Esophagus squamous epithelium (tissue), 5 donors: ENCODE measurements around the gene TTC39A. TPM values are rescaled to one million over a fixed set of nuclear protein-coding genes. Genes with fewer than 3 reads are reported as not detected.

Source experiments
- DNase-seq: peaks from one replicate; lab custom pipeline; 2025; lab: John Stamatoyannopoulos, UW
- H3K27ac ChIP-seq, 4 donors: fragments of 200-600 bp; sonication (generic); one replicate each; pipeline ENCODE4 v1.5.1; 2016 to 2019; ENCODE audit warnings: mild to moderate bottlenecking in 1 of 4
- H3K27me3 ChIP-seq, 4 donors: fragments of 200-600 bp; sonication (generic); 1 replicate in 3 of 4; 2 replicates in 1 of 4; pipeline versions ENCODE4 v1.5.1 to v1.6.0; 2017 to 2021; ENCODE audit warnings: antibody characterized with exemption in 1 of 4
- H3K36me3 ChIP-seq, 3 donors: fragments of 200-600 bp; sonication (generic); one replicate each; pipeline ENCODE4 v1.5.1; 2016 to 2019
- H3K4me1 ChIP-seq, 3 donors: fragments of 200-600 bp; sonication (generic); one replicate each; pipeline ENCODE4 v1.5.1; 2017 to 2019
- H3K4me3 ChIP-seq, 4 donors: fragments of 200-600 bp; sonication (generic); 1 replicate in 3 of 4; 2 replicates in 1 of 4; pipeline ENCODE4 v1.5.1; 2016 to 2019; ENCODE audit warnings: mild to moderate bottlenecking in 2 of 4, moderate library complexity in 1 of 4
- H3K9me3 ChIP-seq, 3 donors: fragments of 200-600 bp; sonication (generic); one replicate each; pipeline ENCODE4 v1.5.1; 2016 to 2019
- POLR2A ChIP-seq, 4 donors: fragments of 450-650 bp; IDR thresholded peaks; one replicate each; pipeline ENCODE4 v1.6.1; 2017; ENCODE audit warnings: antibody characterized with exemption in 4 of 4, mild to moderate bottlenecking in 4 of 4, moderate library complexity in 3 of 4
- WGBS, 2 donors: methylation state at CpG; one replicate each; pipeline ENCODE4 v1.1.5; 2018; 5-methylcytosine and 5-hydroxymethylcytosine counted together
- intact Hi-C: fragments of 100-400 bp; cut with DNase I; formaldehyde crosslinking; loops from one replicate; pipeline ENCODE4 v1.15.0; 2022
- total RNA-seq, 4 donors: library from RNA; depleted of rRNA; stranded (reverse); fragments of >200 nt; gene quantifications; one replicate each; pipeline ENCODE4 v1.1.0, GENCODE V29; 2016
- TF ChIP-seq, protein P1 (sequence below), 6 experiments: fragments of 450-650 bp in 4 of 6; fragments of 200-600 bp in 2 of 6; sonication (generic) in 2 of 6; IDR thresholded peaks; one replicate each; pipeline ENCODE4 v1.5.1; 2016 to 2019; ENCODE audit warnings: antibody characterized with exemption in 6 of 6, mild to moderate bottlenecking in 4 of 6, moderate library complexity in 4 of 6
- donor health status: DM: yes; HTN: yes; CAD: no.

TTC39A gene
- total RNA-seq, 4 donors from 2014 or later = 16.4 to 60.9 (median 48.8) TPM

DNA sequence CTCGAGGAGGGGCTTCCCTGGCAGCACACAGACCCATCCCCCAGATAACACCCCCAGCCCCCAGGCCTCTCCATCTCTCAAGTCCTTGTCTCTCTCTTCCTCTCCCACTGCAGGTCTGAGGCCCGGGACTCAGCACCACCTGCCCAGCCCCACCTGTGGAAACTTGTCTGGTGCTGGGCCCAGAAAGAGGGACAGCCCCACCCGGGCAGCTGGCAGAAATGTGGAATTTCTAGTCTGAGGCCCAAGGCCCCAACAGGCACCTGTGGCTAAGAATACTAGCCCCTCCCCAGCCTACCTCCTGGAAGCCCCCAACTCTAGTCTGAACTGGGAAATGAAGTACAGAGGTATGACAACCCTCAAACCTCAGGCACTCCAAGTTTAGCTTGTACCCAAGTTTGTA, 15.4 kb downstream of the TTC39A start:
- DNase-seq = no peak
- TF ChIP-seq POLR2A (IDR thresholded peaks at IDR 0.05) = no peak
- TF ChIP-seq, protein P1, sequence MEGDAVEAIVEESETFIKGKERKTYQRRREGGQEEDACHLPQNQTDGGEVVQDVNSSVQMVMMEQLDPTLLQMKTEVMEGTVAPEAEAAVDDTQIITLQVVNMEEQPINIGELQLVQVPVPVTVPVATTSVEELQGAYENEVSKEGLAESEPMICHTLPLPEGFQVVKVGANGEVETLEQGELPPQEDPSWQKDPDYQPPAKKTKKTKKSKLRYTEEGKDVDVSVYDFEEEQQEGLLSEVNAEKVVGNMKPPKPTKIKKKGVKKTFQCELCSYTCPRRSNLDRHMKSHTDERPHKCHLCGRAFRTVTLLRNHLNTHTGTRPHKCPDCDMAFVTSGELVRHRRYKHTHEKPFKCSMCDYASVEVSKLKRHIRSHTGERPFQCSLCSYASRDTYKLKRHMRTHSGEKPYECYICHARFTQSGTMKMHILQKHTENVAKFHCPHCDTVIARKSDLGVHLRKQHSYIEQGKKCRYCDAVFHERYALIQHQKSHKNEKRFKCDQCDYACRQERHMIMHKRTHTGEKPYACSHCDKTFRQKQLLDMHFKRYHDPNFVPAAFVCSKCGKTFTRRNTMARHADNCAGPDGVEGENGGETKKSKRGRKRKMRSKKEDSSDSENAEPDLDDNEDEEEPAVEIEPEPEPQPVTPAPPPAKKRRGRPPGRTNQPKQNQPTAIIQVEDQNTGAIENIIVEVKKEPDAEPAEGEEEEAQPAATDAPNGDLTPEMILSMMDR (IDR thresholded peaks at IDR 0.05) = no peak
- intact Hi-C loops = no loop called here
- peaks cover 21 to 39% (median 29%) of the 10 kb centered on the region in 3 donors for H3K4me1 ChIP-seq
- peak overlapping the region; percentile 83 to 90 (median 88) for H3K27ac ChIP-seq
- WGBS, 2 donors = 30 to 49% methylated on average over 2 to 3 of the region's 3 CpGs
- H3K9me3 ChIP-seq = no peaks in the 10 kb centered on the region
- no peak overlapping the region for H3K4me3 ChIP-seq
- peaks cover 0 to 11% (median 0%) of the 10 kb centered on the region in 3 donors for H3K36me3 ChIP-seq
- H3K27me3 ChIP-seq = no peaks in the 10 kb centered on the region

- Histone ChIP-seq H3K27ac (peak overlapping the region; percentile 83 to 90 (median 88)), H3K27me3 (no peaks in the 10 kb centered on the region), H3K4me1 (peaks cover 21 to 39% (median 29%) of the 10 kb centered on the region in 3 donors), H3K9me3 (no peaks in the 10 kb centered on the region), H3K36me3 (peaks cover 0 to 11% (median 0%) of the 10 kb centered on the region in 3 donors), H3K4me3 (peak overlapping the region in 1 of 4 donors; percentile 1)
- intact Hi-C loops = no loop called here
- TF ChIP-seq, protein P1 (IDR thresholded peaks at IDR 0.05) = no peak
- 36 to 46% methylated on average over 9 to 11 of the region's 12 CpGs for WGBS, 2 donors
- no peak for DNase-seq
Measured at GRCh38 chr1:51313961-51314777, 16.2 kb downstream of the TTC39A start.

GRCh38 chr1:51313268-51313852, 17.0 kb downstream of the TTC39A start:
- no peaks in the 10 kb centered on the region for H3K9me3 ChIP-seq
- TF ChIP-seq, protein P1 (IDR thresholded peaks at IDR 0.05) = peak in 1 of 6 experiments; percentile 29
- TF ChIP-seq POLR2A (IDR thresholded peaks at IDR 0.05) = no peak
- 90 to 92% methylated on average over 5 of the region's 5 CpGs for WGBS, 2 donors
- intact Hi-C loops = no loop called here
- peak overlapping the region; percentile 83 to 90 (median 88) for H3K27ac ChIP-seq
- H3K4me1 ChIP-seq = peaks cover 21 to 39% (median 29%) of the 10 kb centered on the region in 3 donors
- H3K4me3 ChIP-seq = no peak overlapping the region
- H3K36me3 ChIP-seq = peaks cover 0 to 11% (median 0%) of the 10 kb centered on the region in 3 donors
- no peak for DNase-seq
- no peaks in the 10 kb centered on the region for H3K27me3 ChIP-seq

DNA sequence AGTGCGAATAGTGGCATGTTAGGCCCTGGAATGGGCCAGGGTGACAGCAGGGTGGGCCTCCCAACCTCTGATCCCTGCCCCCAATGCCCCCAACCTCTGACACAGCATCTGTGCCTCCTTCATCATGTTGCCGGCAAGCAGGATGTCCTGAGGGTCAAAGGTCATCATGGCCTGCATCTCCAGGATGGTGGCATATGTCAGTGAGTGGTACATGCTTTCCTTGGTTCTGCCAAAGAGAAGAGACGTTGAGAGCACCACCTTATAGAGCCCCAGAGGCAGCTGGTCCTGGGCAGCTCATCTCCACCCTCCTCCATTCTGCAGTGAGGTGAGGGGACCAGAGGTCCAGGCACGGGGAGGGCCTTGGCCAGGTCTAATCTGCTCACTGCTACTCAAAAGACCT, 17.6 kb downstream of the TTC39A start:
- TF ChIP-seq POLR2A (IDR thresholded peaks at IDR 0.05) = no peak
- TF ChIP-seq, protein P1 (IDR thresholded peaks at IDR 0.05) = no peak
- intact Hi-C loops = no loop called here
- no peak for DNase-seq
- peak overlapping the region in 3 of 4 donors; percentile 83 to 90 (median 87) for H3K27ac ChIP-seq
- whole genome bisulfite sequencing, 2 donors = 83 to 90% methylated on average over 2 to 3 of the region's 4 CpGs
- no peaks in the 10 kb centered on the region for H3K27me3 ChIP-seq
- H3K36me3 ChIP-seq = peaks cover 0 to 11% (median 0%) of the 10 kb centered on the region in 3 donors
- H3K9me3 ChIP-seq = no peaks in the 10 kb centered on the region
- no peak overlapping the region for H3K4me3 ChIP-seq
- peaks cover 21 to 39% (median 29%) of the 10 kb centered on the region in 3 donors for H3K4me1 ChIP-seq

DNA sequence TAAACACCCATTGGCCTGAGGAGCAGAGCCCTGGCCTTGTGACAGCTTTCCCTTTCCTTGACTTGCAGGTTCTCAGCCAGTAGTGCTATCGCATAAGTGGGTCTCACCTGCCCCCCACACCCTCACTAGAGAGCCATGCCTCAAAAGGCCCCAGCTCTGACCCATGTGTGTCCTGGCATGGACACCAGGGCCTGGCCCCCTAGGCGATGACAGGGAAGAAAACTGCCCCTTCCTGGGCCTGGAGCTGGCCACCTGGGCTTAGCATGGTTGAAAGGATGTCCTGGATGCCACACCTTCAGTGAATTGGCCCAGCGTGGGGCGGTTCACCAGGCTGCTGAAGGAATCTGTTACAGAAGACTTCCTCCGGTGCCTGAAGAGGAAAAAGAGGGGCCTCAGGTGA, 18.5 kb downstream of the TTC39A start:
- H3K27me3 ChIP-seq = no peaks in the 10 kb centered on the region
- peaks cover 0 to 11% (median 0%) of the 10 kb centered on the region in 3 donors for H3K36me3 ChIP-seq
- intact Hi-C loops = no loop called here
- no peak overlapping the region for H3K27ac ChIP-seq
- no peak for TF ChIP-seq POLR2A (IDR thresholded peaks at IDR 0.05)
- TF ChIP-seq, protein P1 (IDR thresholded peaks at IDR 0.05) = no peak
- peaks cover 21 to 39% (median 29%) of the 10 kb centered on the region in 3 donors for H3K4me1 ChIP-seq
- no peaks in the 10 kb centered on the region for H3K9me3 ChIP-seq
- no peak overlapping the region for H3K4me3 ChIP-seq
- DNase-seq = no peak
- WGBS, 2 donors = 60 to 100% methylated on average over 1 of the region's 5 CpGs
